GM10266 (cell line): Measurements from ENCODE around the gene PPTC7.
"Not testable (repeated sequence)": the region's sequence is repeated elsewhere in the genome, so short reads cannot be mapped to it uniquely, and the experiment has no call there.

Experiments
- DNase-seq: peaks from one replicate; pipeline ENCODE4 v3.0.0; 2012; ENCODE audit errors: extremely low spot score
- TF ChIP-seq, protein P1 (sequence below): IDR thresholded peaks from 2 replicates; pipeline ENCODE4 v1.5.1; 2012; ENCODE audit warnings: mild to moderate bottlenecking, low read depth; ENCODE audit not compliant: control insufficient read depth, insufficient read depth; ENCODE audit errors: missing control alignments

PPTC7 gene

DNA sequence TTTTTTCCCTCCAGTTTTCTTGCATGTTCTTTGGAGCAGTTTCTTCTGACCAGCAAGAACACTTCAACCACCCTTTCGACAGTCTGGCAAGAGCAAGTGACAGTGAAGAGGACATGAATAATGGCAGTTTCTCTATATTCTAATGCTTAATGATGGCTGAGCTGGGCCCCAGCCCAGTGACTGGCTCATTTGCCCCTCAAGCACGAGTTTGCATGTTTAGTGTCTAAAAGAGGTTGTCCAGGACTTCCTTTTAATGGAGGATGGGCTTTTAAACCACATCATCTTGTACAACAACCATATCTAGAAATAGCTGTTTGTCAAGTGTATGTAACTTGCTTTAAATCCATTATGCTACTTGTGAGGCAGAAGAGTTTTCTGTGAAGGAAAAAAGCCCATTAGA is 52.6 kb downstream of the PPTC7 start:
- TF ChIP-seq, protein P1, sequence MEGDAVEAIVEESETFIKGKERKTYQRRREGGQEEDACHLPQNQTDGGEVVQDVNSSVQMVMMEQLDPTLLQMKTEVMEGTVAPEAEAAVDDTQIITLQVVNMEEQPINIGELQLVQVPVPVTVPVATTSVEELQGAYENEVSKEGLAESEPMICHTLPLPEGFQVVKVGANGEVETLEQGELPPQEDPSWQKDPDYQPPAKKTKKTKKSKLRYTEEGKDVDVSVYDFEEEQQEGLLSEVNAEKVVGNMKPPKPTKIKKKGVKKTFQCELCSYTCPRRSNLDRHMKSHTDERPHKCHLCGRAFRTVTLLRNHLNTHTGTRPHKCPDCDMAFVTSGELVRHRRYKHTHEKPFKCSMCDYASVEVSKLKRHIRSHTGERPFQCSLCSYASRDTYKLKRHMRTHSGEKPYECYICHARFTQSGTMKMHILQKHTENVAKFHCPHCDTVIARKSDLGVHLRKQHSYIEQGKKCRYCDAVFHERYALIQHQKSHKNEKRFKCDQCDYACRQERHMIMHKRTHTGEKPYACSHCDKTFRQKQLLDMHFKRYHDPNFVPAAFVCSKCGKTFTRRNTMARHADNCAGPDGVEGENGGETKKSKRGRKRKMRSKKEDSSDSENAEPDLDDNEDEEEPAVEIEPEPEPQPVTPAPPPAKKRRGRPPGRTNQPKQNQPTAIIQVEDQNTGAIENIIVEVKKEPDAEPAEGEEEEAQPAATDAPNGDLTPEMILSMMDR: no peak
- DNase-seq: no peak

DNA sequence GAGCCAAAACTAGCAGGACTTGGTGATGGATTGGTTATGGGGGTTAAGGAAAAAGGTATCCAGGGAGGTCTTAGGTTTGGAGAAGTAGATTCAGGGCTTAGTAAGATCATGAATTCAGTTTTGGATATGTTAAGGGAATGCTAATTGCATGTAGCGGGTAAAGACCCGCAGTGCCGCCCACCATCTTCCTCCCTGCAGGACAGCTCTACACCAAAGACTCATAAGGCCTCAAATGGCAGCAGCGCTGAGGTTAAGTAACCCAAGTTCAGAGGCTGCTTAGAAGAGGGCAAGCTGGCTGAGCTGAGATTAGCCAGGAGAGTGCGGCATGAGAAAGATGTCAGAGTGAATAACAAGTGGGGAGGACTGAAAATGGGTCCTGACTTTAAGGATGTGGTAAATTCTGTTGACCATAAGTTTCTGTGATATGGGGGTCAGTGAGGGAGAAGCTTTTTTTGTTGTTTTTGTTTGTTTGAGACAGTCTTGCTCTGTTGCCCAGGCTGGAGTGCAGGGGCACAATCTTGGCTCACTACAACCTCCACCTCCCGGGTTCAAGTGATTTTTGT is 54.8 kb downstream of the PPTC7 start:
- DNase-seq: no peak
- TF ChIP-seq, protein P1: no peak

DNA sequence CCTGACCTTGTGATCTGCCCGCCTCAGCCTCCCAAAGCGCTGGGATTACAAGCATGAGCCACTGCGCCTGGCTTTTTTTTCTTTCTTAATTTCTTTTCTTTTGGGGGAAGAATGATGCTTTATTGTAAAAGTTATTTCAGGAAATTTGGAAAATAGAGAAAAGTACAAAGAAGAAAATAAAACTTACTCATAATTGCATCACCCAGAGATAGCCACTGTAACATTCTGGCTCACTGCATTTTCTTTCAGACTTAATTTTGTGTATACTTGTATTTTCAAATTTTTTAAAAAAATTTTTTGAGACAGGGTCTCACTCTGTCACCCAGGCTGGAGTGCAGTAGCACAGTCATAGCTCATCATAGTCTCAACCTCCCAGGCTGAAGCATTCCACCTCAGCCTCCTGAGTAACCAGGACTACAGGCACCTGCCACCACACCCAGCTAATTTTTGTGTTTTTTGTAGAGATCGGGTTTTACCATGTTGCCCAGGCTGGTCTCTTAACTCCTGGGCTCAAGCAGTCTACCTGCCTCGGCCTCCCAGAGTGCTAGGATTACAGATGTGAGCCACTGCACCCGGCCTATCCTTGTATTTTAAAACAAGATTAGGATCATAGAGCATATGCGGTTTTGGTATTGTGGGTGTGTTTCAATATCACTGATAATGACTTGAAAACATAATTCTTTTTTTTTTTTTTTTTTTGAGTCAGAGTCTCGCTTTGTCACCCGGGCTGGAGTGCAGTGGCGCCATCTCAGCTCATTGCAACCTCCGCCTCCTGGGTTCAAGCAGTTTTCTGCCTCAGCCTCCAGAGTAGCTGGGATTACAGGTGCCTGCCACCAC is 62.0 kb downstream of the PPTC7 start:
- not testable (repeated sequence) for DNase-seq

DNA sequence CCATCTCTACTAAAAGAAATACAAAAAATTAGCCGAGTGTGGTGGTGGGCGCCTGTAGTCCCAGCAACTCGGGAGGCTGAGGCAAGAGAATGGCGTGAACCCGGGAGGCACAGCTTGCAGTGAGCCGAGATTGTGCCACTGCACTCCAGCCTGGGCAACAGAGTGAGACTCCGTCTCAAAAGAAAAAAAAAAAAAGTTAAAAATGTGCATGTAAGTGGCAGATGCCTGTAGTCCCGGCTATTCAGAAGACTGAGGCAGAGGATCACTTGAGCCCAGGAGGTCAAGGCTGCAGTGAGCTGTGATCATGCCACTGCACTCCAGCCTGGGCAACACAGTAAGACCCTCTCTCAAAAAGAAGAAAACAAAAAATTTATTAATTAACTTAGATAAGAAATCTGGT is 65.1 kb downstream of the PPTC7 start:
- DNase-seq: not testable (repeated sequence)

DNA sequence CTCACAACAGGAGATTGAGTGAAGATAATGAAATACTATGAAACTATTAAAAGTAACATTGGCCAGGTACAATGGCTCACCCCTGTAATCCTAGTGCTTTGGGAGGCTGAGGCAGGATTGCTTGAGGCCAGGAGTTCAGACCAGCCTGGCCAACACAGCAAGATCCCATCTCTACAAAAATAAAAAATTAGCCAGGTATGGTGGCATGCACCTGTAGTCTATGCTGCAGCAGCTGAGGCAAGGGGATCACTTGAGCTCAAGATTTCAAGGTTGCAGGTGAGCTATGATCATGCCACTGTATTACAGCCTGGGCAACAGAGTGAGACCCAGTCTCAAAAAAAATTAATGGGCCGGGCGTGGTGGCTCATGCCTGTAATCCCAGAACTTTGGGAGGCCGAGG is 66.1 kb downstream of the PPTC7 start:
- no peak for DNase-seq
- TF ChIP-seq, protein P1: no peak

DNA sequence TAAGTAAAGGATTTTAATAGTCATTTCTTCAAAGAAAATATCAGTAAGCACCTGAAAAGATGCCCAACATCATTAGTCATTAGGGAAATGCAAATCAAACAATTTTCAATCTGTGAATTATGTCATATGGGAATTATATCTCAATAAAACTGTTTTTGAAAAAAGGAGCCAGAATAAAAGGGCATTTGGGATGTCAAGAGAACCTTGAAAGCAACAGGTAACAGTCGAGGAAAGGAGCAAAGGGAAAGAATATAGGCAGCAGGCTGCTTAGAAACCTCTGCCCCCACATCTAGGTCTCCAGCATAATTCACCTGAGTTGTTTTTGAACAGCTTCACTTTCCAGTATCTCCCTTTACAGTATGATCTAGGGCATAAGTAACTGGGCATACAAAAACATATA is 68.8 kb downstream of the PPTC7 start:
- TF ChIP-seq, protein P1: no peak
- DNase-seq: no peak

DNA sequence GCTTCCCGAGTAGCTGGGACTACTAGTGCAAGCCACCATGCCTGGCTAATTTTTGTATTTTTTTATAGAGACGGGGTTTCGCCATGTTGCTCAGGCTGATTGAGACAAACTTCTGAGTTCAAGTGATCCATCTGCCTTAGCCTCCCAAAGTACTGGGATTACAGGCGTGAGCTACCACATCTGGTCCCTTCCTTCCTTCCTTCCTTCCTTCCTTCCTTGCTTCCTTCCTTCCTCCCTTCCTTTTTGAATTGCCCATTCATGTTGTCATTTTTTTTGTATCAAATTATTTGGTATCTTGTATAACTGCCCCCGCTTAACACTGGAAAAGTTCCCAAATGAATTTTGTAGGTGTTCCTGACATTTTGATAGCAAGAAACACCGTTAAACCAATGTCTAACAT is 69.3 kb downstream of the PPTC7 start:
- no peak for DNase-seq
- TF ChIP-seq, protein P1: no peak

DNA sequence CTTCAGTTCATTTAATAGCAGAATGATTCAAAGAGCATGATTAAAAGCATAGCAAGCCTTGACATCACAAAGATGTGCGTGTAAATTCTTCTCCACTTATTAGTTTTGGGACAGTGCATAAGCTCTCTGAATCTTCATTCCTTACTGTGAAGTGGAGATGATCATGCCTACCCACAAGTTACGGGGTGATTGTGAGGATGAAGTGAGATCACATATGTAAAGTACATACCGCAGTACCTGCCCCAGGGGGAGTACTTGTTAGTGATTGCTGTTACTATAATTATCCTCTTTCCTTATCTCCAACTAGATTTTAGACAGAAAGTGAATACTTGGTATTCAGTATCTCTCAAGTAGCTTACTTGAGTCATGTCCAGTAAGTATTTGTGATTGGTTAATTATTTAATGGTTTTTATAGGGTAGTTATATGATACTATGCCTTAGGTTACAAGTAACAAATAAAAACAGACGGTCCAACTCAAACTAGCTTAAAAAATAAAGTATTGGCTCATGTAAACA is 75.0 kb downstream of the PPTC7 start:
- DNase-seq: no peak
- TF ChIP-seq, protein P1: no peak
